ENCODE data around the gene TNNC1. TPM values are rescaled to one million over a fixed set of nuclear protein-coding genes. Genes with fewer than 3 reads are reported as not detected.

TNNC1 gene
- total and polyA plus RNA-seq, 2 donors (not counting 1 experiment from before 2014, with no cell fraction given), result 0.33 to 0.69 TPM

DNA sequence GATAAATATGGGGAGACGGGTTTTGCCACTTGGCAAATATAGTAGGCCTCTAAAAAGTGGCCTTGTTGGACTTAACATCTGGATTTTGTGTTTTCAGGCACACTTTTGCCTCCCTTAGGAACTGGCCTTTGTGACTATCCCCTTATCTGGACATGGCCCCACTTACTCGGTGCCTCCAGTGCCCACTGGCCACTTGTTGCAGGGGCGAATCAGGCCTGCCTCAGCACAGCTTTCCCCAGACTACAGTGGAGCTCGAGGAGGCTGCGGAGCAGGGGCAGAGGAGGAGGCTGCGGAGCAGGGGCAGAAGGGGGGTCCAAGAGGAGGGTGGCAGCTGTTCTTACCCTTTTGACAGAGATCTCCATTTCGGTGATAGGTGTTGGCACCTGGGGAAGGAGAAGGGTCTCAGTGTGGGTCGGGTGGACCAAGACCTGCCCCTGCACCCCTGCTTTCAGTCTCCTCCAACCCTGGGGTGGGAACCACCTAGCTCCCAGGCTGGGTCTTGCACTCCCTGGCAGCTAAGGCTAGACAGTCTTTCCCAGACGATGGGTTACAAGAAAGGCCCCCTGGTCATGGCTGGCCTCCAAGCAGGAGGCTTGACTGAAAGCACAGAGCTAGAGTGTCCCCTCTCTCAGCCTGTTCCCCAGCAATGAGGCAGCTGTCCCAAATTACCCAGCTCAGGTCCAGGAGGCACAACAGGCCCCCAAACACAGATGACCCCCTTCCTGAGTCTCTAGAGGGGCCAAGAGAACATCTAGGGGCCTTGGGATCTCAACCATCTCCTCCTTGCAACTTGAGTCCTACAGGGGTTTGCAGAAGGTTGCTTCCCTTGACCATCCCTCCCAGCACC, 15.0 kb downstream of the TNNC1 start:
- TF ChIP-seq EZH2 (IDR thresholded peaks at IDR 0.05; ENCODE audit: low read length, missing control alignments), result no peak
- TF ChIP-seq, protein P1, sequence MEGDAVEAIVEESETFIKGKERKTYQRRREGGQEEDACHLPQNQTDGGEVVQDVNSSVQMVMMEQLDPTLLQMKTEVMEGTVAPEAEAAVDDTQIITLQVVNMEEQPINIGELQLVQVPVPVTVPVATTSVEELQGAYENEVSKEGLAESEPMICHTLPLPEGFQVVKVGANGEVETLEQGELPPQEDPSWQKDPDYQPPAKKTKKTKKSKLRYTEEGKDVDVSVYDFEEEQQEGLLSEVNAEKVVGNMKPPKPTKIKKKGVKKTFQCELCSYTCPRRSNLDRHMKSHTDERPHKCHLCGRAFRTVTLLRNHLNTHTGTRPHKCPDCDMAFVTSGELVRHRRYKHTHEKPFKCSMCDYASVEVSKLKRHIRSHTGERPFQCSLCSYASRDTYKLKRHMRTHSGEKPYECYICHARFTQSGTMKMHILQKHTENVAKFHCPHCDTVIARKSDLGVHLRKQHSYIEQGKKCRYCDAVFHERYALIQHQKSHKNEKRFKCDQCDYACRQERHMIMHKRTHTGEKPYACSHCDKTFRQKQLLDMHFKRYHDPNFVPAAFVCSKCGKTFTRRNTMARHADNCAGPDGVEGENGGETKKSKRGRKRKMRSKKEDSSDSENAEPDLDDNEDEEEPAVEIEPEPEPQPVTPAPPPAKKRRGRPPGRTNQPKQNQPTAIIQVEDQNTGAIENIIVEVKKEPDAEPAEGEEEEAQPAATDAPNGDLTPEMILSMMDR (conservative IDR thresholded peaks at IDR 0.05 in 1 of 2, IDR thresholded peaks at IDR 0.05 in 1 of 2; ENCODE audit: low read depth in 1 of 2, low read length in 2 of 2), result no peak
- peaks cover 7% of the 10 kb centered on the region for H3K27me3 ChIP-seq (ENCODE audit: control insufficient read depth, insufficient read depth, low read length)
- no peak overlapping the region for H2AFZ ChIP-seq (ENCODE audit: low read length)

DNA sequence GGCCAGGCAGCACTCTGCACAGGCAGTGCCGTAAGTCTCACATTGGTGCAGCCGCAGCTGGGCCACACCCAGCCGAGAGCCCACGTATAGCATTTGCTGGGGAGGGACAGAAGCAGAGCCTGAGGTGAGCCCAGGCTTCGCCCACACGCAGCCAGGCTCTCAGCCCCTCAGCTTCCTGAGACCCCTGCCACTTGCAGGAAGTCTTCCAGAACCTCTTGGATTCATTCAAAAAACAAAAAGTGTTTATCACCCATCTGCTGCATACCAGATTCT, 15.8 kb downstream of the TNNC1 start:
- H3K9me3 ChIP-seq (ENCODE audit: control insufficient read depth, insufficient read depth, low read depth, low read length), result no peaks in the 10 kb centered on the region
- TF ChIP-seq, protein P1 (conservative IDR thresholded peaks at IDR 0.05 in 1 of 2, IDR thresholded peaks at IDR 0.05 in 1 of 2; ENCODE audit: low read depth in 1 of 2, low read length in 2 of 2), result no peak
- TF ChIP-seq EZH2 (IDR thresholded peaks at IDR 0.05; ENCODE audit: low read length, missing control alignments), result no peak
- no peak overlapping the region for H3K4me3 ChIP-seq (replicated peaks in 1 of 4; ENCODE audit: control extremely low read depth in 1 of 4, insufficient read depth in 1 of 4, low read depth in 3 of 4, low read length in 4 of 4)
- H3K9ac ChIP-seq (ENCODE audit: insufficient read depth, low read length), result no peak overlapping the region
- peaks cover 9% of the 10 kb centered on the region for H3K27me3 ChIP-seq (ENCODE audit: control insufficient read depth, insufficient read depth, low read length)
- H3K27ac ChIP-seq (ENCODE audit: insufficient read depth, low read length), result no peak overlapping the region
- H3K4me1 ChIP-seq (ENCODE audit: control insufficient read depth, extremely low read depth, insufficient read depth, low read length), result no peaks in the 10 kb centered on the region
- no peaks in the 10 kb centered on the region for H3K36me3 ChIP-seq (ENCODE audit: control insufficient read depth, insufficient read depth, low read length)
- H3K4me2 ChIP-seq (ENCODE audit: extremely low read depth, insufficient read depth, low read length), result no peak overlapping the region
- no peak for DNase-seq (ENCODE audit: low read depth in 2 of 2)
- H4K20me1 ChIP-seq (ENCODE audit: control insufficient read depth, extremely low read depth, insufficient read depth, low read length), result no peaks in the 10 kb centered on the region
- no peaks in the 10 kb centered on the region for H3K79me2 ChIP-seq (ENCODE audit: control insufficient read depth, insufficient read depth, low read length)
- H2AFZ ChIP-seq (ENCODE audit: low read length), result no peak overlapping the region

More for the DNA sequence above, 15.0 kb downstream of the TNNC1 start:
- Histone ChIP-seq H3K9me3 (ENCODE audit: control insufficient read depth, insufficient read depth, low read depth, low read length) (no peaks in the 10 kb centered on the region), H3K4me1 (ENCODE audit: control insufficient read depth, extremely low read depth, insufficient read depth, low read length) (no peaks in the 10 kb centered on the region), H3K79me2 (ENCODE audit: control insufficient read depth, insufficient read depth, low read length) (no peaks in the 10 kb centered on the region), H4K20me1 (ENCODE audit: control insufficient read depth, extremely low read depth, insufficient read depth, low read length) (no peaks in the 10 kb centered on the region), H3K9ac (ENCODE audit: insufficient read depth, low read length) (no peak overlapping the region), H3K36me3 (ENCODE audit: control insufficient read depth, insufficient read depth, low read length) (no peaks in the 10 kb centered on the region), H3K27ac (ENCODE audit: insufficient read depth, low read length) (no peak overlapping the region), H3K4me2 (ENCODE audit: extremely low read depth, insufficient read depth, low read length) (no peak overlapping the region), H3K4me3 (replicated peaks in 1 of 4; ENCODE audit: control extremely low read depth in 1 of 4, insufficient read depth in 1 of 4, low read depth in 3 of 4, low read length in 4 of 4) (no peak overlapping the region)
- DNase-seq (ENCODE audit: low read depth in 2 of 2), result no peak

DNA sequence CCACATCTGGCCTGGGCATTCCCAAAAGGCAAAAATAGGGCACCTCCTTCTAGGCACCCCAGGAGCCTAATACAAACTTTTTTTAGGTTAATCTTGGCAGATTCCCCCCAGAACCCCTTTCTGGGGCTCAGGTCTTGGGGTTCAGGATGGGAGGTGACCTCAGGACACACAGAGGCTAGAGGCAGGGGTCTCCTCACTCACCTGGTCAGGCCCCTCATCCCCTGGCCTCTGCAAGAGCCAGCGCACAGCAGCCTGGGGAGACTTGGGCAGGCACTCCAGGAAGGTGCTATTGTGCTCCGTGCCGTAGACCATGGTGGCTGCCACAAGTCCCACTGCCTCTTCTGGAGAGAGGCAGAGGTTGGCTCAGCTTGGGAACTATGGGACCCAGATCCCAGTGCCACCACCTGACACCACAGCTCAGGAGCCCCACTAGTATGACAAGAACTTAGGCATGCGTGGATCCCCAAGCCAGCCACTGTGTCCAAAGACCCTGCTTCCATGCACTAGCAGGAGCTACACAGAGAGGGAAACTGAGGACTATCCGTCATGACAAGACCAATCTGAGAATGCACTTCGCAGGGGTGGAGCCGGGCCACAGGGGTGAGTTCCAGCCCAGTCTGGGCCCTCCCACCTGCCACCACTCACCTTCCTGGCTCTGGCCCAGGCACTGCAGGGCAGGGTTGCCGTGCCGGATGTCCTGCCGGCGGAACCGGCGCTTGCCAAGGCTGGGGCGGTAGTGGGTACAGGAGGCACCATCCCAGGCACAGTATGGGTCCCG, 16.3 kb downstream of the TNNC1 start:
- DNase-seq (ENCODE audit: low read depth in 2 of 2), result no peak
- peaks cover 9% of the 10 kb centered on the region for H3K27me3 ChIP-seq (ENCODE audit: control insufficient read depth, insufficient read depth, low read length)
- H3K4me1 ChIP-seq (ENCODE audit: control insufficient read depth, extremely low read depth, insufficient read depth, low read length), result no peaks in the 10 kb centered on the region
- no peaks in the 10 kb centered on the region for H3K36me3 ChIP-seq (ENCODE audit: control insufficient read depth, insufficient read depth, low read length)
- no peaks in the 10 kb centered on the region for H3K9me3 ChIP-seq (ENCODE audit: control insufficient read depth, insufficient read depth, low read depth, low read length)
- no peak overlapping the region for H2AFZ ChIP-seq (ENCODE audit: low read length)
- H3K79me2 ChIP-seq (ENCODE audit: control insufficient read depth, insufficient read depth, low read length), result no peaks in the 10 kb centered on the region
- no peaks in the 10 kb centered on the region for H4K20me1 ChIP-seq (ENCODE audit: control insufficient read depth, extremely low read depth, insufficient read depth, low read length)
- no peak overlapping the region for H3K4me2 ChIP-seq (ENCODE audit: extremely low read depth, insufficient read depth, low read length)
- TF ChIP-seq, protein P1 (conservative IDR thresholded peaks at IDR 0.05 in 1 of 2, IDR thresholded peaks at IDR 0.05 in 1 of 2; ENCODE audit: low read depth in 1 of 2, low read length in 2 of 2), result no peak
- TF ChIP-seq EZH2 (IDR thresholded peaks at IDR 0.05; ENCODE audit: low read length, missing control alignments), result no peak
- no peak overlapping the region for H3K4me3 ChIP-seq (replicated peaks in 1 of 4; ENCODE audit: control extremely low read depth in 1 of 4, insufficient read depth in 1 of 4, low read depth in 3 of 4, low read length in 4 of 4)
- H3K9ac ChIP-seq (ENCODE audit: insufficient read depth, low read length), result no peak overlapping the region
- no peak overlapping the region for H3K27ac ChIP-seq (ENCODE audit: insufficient read depth, low read length)
